GM12892 (cell line): ENCODE results near the gene ACSM4.

Source experiments
- POLR2A ChIP-seq: IDR thresholded peaks from 2 replicates; pipeline ENCODE4 v1.6.1; 2011; ENCODE audit warnings: low read depth, low read length, control low read depth
- POLR2AphosphoS5 ChIP-seq: IDR thresholded peaks from 2 replicates; pipeline ENCODE4 v1.6.1; 2011; ENCODE audit warnings: low read depth, low read length, control low read depth
- TAF1 ChIP-seq: IDR thresholded peaks from 2 replicates; pipeline ENCODE4 v1.6.1; 2011; ENCODE audit warnings: low read depth, mild to moderate bottlenecking, control low read depth, low read length, borderline replicate concordance

GRCh38 chr12:7303230-7303629, 642 bp upstream of the ACSM4 start:
- TF ChIP-seq POLR2AphosphoS5 (no peak), POLR2A (no peak), TAF1 (no peak)
